Superior temporal gyrus (tissue), 1 donor: ENCODE results near the gene SYTL2.
A peak's percentile ranks its signal among the peaks of the same experiment; 100 is the strongest.

Experiments
- DNase-seq: peaks from one replicate; pipeline ENCODE4 v3.0.0-alpha.2; 2016; ENCODE audit errors: extremely low spot score

SYTL2 gene

GRCh38 chr11:85652786-85653447 lies 158.0 kb downstream of the SYTL2 start:
- no peak for DNase-seq

GRCh38 chr11:85651118-85651517 lies 159.8 kb downstream of the SYTL2 start:
- no peak for DNase-seq

GRCh38 chr11:85647604-85648299 lies 163.2 kb downstream of the SYTL2 start, which contains the start of gene TMEM126A:
TMEM126A (plus strand) TSS chr11:85647967; CDS start chr11:85650256, 2,289 bp downstream.
- DNase-seq = peak; percentile 90

GRCh38 chr11:85647078-85647477 lies 163.9 kb downstream of the SYTL2 start:
- no peak for DNase-seq
